Measurements from ENCODE around the gene ACOT6.
"Not testable (repeated sequence)": the region's sequence is repeated elsewhere in the genome, so short reads cannot be mapped to it uniquely, and the experiment has no call there.

ACOT6 gene

DNA sequence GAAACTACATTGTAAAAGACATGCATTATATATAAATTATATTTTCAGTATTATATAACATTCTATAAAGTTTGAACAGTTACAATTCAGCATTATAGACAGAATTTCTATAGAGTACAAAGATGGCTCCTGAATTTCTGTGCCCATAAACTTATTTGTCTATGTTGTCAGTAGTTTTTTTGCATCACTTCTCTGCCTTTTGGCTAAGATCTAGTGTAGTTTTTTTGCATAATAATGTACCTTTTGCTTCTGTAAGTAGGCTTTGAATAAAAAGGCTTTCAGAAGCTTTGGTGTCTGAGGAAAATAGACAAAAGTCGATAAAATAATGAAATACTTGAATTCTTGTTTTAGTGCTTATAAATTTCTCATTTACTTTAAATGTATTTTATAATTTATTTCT lies 43.5 kb downstream of the ACOT6 start:
- no peak for DNase-seq

DNA sequence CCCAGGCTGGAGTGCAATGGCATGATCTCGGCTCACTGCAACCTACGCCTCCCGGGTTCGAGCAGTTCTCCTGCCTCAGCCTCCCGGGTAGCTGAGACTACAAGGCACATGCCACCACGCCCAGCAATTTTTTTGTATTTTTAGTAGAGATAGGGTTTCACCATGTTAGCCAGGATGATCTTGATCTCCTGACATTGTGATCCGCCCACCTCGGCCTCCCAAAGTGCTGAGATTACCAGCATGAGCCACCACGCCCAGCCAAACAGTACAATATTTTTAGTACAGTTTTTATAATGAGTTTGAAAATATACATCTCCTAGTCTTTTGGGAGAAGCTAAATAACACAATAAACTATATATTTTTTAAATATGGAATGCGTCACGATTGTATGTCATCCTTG lies 46.9 kb downstream of the ACOT6 start:
- DNase-seq = not testable (repeated sequence)

DNA sequence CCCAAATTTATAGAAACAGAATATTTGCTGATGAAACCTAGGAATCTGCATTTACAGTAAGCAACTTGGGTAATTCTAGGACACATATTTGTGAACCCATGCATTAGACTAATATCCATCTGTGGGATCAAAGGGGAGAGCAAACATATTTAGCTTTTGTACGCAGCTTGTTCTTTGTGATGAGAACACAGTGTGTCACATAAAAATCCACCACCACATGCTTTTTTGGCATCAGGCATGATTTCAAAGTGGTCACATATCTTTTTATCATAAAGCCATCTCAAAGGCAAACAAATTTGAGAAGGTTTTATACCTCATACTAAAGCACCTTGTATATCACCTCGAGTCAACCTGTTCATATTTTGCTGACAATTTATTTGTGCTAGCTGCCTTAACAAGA lies 48.2 kb downstream of the ACOT6 start:
- no peak for DNase-seq

DNA sequence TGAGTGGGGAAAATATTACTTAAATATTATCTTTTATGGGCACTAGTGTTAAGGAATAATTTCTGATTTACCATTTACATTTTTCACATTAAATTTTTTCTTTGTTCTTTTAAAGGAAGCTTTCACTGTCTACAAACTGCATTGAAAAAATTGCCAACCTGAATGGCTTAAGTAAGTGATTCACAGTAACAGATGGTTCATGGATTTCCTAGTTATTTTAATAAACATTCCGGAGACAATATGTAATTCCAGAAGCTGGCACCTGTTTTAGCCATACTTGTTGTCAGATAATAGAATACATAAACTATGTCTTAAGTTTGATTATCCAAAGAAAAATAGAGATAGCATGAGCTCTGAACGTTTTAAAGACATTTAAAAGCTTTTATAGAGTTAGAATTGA lies 49.6 kb downstream of the ACOT6 start:
- DNase-seq = peak; percentile 13

DNA sequence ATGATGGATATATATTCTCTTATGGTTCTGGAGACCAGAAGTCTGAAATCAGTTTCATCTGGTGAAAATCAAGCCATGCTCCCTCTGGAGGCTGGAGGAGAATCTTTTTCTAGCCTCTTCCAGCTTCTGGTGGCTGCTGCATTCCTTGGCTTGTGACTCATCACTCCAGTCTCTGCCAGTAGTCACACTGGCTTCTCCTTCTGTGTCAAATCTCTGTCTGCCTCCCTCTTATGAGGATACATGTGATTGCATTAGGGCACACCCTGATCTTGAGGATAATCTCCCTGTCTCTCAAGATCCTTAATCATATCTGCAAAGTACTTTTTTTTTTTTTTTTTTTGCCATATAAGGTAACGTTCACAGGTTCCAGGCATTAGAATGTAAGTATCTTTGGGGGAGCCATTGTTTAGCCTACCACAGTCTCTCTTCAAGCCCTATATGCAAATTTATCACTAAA lies 50.2 kb downstream of the ACOT6 start:
- DNase-seq = peak; percentile 96

DNA sequence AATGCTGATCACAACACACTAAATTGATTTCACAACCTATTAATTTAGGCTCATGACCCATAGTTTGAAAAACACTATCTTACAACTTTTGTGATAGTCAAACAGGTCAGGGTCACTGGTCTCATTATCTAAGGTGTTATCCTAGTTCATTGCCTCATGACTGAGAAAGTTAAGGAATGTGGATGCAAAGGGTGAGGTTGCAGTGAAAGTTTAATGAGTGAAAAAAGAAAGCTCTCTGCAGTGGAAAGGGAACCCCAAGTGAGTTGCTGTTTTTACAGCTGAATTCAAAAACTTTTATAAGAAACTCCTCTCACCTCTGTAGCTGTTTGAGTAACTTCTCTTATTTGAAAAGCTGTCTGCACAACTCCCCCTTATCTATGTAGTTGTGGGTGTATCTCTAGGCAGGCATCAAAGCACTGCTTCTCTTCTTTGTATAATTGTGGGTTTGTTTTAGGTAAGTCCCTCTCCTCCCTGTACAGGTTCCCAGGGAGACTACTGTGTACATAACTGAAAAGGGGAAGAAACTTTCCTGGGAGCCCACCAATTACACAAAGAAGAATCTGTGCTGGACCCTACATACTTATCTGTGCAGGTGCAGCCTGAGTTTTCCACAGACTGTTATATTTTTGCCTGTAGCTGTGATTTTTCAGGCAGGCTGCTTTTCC lies 51.4 kb downstream of the ACOT6 start:
- no peak for DNase-seq

DNA sequence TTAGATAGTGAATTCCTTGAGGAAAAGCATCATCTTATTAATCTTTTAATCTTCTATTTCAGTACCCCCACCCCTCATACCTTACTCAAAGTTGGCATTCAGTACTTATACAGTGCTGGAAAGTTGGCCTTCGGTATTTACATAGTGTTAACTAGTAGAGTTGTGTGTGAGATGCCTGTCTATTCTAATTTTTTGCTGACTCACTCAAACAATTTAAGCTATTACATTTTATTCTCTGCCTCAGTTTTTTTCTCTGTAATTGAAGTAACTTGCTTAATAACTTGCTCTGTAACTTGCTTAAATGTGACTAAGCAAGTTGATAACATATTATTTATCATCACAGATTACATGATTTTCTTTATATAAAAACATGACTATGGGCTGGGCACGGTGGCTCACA lies 52.8 kb downstream of the ACOT6 start:
- DNase-seq = no peak

DNA sequence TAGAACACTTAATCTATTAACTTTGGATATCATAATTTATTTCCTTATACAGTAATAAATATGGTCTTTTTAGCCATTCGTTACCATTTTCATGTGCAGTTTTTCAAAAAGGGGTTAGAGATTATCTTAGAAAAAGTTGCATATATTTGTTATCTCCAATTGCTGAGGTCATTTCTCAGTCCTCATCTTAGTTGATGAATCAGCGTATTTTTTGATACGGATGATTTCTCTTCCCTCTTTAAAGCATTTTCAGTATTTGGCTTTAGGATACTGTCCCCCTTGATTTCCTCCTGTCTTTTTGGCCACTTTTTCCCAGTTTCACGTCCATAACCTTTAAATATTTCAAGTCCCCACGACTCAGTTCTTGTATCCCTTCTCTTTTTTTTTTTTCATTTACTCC lies 54.3 kb downstream of the ACOT6 start:
- DNase-seq = no peak

DNA sequence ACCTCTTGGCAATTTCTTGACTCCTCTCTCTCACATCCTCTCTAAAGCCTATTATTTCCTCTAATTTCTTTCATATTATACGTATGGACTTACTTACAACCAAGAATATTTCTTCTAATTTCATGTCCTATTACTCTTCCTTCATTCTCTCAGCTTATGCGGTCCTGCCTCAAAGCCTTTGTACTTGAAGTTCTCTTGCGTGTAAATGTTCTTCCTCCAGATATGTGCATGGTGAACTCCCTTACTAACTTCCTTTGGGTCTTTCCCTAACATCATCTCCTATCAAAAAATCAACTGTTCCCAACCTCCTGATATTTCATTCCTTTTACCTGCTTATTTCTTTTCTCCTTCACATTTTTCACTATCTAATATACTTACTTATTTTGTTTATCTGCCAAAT lies 55.5 kb downstream of the ACOT6 start:
- DNase-seq = no peak
